HG03097 (cell line): ENCODE data around the gene SCD.
A peak's percentile ranks its signal among the peaks of the same experiment; 100 is the strongest.

Source experiments
- ATAC-seq: cut with Tn5 transposase; IDR thresholded peaks from one replicate; pipeline ENCODE4 v1.9.1; 2021; ENCODE audit not compliant: unreplicated experiment, low FRiP score

The SCD gene

GRCh38 chr10:100339236-100339635 lies 7.8 kb upstream of the SCD start:
- ATAC-seq, result no peak

DNA sequence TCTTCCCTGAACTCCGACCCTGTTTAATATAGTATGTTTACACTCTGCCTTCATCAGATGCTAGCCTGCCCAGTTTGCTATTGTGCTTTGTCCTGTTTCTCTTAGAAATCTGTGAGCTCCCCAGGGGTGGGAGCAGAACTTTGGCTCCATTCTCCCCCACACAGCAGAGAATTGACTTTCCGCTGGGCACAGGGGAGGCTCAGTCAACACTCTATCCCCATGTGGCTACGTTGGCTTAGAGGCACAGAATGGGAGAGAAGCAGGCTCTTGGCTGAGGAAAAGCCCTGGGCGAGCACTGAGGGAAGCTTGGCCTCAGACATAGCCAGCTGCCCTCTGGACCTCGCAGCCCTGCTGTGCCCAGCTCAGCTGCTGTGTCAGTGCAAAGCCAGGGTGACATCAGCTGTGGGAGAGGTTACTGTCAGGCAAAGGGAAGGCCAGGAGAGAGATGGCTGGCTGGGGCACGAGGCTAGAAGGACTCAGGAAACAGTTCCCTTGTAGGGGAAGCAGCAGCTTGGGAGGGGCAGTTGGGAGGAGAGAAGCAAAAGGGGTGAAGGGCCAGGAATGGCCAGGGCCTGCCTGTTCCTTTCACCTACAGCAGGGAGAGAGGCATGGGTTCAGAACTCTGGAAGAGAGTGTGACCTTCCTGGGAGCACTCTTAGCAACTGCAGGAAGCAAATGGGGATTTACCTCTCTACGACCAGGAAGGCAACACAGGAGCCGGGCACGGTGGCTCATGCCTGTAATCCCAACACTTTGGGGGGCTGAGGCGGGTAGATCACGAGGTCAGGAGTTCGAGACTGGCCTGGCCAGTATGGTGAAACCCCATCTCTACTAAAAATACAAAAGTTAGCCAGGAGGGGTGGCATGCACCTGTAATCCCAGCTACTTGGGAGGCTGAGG lies 5.8 kb upstream of the SCD start:
- no peak for ATAC-seq

DNA sequence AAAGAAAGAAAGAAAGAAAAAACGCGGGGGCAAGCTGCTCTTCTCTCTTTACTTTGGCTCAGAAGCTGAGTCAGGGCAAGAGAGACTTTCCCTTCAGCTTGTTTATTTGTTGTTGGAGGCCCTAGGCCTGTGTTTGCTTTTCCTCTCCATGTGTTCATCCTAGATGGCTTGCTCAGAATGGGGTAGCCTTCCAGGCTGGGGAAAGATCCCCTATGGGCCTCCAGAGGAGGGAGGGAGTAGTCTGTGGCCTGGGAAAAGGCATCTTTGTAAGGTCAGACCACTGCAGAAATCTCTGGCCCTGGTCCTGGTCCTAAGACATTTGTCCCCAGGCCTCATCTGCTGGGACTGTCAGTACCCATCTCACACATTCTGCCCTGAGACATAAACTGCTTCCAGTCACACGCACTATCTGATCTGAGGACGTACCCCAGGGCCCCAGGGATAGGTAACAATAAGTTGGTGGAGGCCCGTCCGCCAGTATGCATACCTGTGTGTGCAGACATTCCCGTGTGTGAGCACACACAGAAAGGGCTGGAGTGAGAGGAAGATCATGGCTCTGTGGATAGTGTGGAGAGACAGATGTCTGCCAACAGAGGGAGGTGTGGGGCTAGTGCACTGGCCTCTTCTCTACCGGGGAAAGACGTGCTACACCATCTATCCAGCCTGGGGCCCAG lies 4.9 kb upstream of the SCD start:
- ATAC-seq, result no peak

- ATAC-seq, result no peak
Measured at GRCh38 chr10:100342627-100342972, 4.4 kb upstream of the SCD start.

DNA sequence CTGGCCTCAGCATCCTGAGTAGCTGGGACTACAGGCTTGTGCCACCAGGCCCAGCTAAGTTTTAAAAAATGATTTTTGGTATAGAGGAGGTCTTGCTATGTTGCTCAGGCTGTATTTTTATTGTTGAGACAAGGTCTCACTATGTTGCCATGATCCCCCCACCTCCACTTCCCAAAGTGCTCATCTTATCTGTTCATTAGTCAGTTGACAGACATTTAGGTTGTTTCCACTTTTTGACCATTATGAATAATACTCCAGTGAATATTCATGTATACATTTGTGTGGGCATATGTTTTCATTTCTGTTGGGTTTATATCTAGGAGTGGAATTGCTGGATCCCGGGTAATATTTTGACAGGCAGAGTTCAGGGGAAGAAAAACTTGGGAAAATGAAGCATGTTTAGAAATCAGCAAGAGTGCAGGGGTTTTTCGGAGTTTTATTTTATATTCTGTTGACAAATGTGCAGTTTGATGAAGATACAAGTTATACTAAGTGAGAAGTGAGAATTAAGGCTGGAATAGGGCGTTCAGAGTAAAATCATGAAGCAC lies 2.7 kb upstream of the SCD start:
- no peak for ATAC-seq

- ATAC-seq, result no peak
Measured at GRCh38 chr10:100345570-100346330, 1.3 kb upstream of the SCD start.

DNA sequence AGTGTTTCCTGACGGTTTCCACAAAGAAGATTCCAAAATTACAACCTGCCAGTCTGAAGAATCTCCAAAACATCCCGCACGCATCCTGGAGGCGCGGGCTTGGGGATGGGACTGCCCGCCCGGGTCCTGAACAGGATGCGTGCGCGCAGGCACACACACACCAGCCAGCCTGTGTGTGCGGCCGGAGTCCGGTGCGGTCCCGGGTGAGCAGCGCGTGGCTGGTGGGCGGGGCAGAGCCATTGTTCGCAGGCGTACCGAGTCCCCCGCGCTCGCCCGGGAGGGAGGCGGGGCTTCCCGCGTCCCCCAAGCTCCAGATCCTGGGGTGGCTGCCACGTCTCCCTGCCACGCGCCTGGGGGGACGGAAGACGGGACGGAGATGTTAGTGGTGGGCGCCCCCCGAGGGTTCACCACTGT lies 675 bp upstream of the SCD start:
- peak; percentile 32 for ATAC-seq

- ATAC-seq, result no peak
Measured at GRCh38 chr10:100347568-100348195, 649 bp downstream of the SCD start.

GRCh38 chr10:100348389-100348927 lies 1.4 kb downstream of the SCD start:
- ATAC-seq, result no peak

- no peak for ATAC-seq
Measured at GRCh38 chr10:100349087-100349486, 2.1 kb downstream of the SCD start.

- ATAC-seq, result no peak
Measured at GRCh38 chr10:100349672-100350071, 2.6 kb downstream of the SCD start.

GRCh38 chr10:100350914-100351485 lies 4.0 kb downstream of the SCD start:
- ATAC-seq, result no peak

DNA sequence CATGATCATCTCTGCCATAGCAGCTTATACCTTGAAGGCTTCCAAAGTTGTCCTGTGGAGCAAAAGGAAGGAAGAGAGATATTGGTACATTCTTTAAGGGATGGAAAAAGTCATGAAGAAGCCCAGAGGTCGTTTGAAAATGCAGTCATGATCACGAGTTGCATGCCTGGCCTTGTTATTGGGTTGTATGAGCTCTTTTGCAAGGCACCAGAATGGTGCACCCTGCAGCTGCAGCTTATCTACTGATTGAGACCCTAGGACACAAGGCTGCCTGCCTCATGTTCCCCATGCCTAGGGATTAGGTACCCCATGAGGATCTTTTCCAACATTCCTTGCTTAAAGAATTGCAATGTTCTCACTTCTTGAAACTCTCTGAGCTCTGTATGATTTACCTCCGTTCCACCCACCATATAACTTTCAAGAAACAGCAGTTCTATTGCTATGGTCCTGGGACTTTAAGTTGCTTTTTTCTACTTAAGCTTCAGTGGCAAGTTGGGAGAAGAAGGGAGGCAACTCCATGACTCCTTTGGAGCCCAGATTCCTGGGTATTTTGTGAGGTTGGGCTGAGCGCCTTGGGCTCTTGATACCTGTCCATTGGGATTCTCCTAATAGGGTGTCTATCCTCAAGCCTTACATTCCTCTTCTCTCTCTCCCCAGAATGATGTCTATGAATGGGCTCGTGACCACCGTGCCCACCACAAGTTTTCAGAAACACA lies 6.9 kb downstream of the SCD start:
- ATAC-seq, result no peak

DNA sequence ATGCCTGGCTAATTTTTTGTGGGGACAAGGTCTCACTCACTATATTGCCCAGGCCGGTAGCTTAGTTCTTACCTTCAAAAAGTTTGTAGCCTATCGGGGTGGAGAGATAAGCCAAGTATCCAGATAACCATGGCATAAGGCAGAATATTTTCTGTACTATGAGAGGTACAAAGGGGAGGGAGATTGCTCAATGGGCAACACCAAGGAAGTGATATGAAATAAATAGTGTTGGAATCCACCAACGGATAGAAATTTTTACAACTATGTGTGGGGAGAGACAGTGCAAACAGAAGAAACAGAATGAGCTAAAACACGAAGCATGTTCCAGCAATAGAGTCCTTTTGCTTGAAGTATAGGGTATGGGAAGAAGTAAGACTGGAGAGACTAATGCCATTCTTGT lies 8.1 kb downstream of the SCD start:
- no peak for ATAC-seq

DNA sequence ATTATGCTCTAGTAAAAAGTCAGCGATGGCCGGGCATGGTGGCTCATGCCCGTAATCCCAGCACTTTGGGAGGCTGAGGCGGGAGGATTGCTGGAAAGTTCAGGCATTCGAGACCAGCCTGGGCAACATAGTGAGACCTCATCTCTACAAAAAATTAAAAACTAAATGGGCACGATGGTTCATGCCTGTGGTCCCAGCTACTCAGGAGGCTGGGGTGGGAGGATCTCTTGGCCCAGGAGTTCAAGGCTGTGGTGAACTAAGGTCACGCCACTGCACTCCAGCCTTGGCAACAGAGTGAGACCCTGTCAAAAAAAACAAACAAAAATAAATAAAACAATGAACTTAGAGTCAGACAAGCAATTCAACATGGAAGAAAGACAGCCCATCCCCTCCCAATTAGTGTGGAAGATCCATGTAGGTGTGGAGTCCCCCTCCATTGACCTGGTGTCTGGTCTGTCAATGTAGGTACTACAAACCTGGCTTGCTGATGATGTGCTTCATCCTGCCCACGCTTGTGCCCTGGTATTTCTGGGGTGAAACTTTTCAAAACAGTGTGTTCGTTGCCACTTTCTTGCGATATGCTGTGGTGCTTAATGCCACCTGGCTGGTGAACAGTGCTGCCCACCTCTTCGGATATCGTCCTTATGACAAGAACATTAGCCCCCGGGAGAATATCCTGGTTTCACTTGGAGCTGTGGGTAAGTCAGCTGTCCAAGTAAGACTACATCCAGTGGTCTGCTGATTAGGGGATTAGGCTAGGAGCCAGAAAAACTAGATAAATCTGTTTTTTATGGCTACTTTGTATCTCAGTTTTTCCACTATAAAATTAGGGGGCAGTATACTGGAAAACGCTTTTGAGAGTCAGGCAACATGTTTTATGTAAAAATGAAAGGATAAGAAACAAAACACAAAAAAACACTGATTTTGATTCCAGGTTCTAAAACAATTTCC lies 9.3 kb downstream of the SCD start:
- ATAC-seq, result no peak

DNA sequence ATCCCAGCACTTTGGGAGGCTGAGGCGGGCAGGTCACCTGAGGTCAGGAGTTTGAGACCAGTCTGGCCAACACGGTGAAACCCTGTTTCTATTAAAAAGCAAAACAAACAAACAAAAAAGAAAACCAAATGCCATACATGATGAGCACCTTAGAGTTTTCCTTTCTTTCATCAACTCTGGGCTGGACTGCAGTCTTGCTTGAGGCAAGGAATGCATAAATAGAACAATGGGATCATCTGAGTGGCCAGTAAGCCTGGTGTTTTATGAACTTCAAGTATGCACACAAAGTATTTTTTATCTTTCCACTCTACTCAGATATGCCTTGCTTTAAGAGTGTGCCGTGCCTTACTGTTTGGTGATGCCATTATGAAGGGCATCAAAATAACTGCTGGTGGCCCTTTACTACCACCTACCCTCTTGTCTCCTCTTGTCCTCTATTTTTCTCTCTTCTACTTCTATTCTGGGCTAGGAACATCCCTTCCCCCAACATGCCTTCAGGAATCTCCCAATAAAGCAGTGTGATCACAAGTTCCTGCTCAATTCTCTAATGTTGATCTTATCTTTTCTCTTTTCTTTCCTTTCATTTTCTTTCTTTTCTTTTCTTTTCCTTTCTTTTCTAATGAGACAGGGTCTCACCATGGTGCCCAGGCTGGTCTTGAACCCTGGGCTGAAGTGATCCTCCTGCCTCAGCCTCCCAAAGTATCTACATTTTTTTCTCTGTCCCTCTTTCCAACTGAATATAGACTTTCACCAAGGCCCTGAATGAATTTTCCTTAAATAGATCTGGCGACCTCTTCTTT lies 10.2 kb downstream of the SCD start:
- no peak for ATAC-seq

GRCh38 chr10:100359030-100359432 lies 12.0 kb downstream of the SCD start:
- no peak for ATAC-seq
